GM12875 (cell line): ENCODE data around the gene POU6F2.

ENCODE experiments used
- H3K4me3 ChIP-seq: one replicate; pipeline ENCODE4 v1.5.1; 2011; ENCODE audit warnings: low read depth, low read length, control low read depth
- TF ChIP-seq, protein P1 (sequence below): IDR thresholded peaks from 2 replicates; pipeline ENCODE4 v1.5.1; 2011; ENCODE audit warnings: low read depth, mild to moderate bottlenecking, control low read depth, inconsistent platforms, low read length, moderate library complexity, borderline replicate concordance; ENCODE audit not compliant: insufficient read depth

POU6F2 gene

DNA sequence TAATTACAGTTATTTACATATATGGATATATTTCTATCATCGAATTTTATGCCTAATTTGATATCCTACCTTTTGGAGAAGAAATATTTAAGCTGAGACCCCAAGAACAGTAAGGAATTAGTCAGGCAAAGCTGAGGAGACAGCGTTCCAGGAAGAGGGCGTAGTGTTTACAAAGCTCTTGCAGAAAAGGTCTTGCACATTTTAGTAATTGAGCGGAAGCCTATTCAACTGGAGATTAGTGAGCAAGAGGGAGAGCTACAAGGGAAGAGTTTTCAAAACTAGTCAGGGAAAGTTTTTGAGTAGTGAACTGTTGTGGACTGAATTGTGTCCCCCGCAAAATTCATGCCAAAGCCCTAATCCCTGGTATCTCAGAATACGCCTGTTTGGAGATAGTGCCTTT, 26.5 kb upstream of the POU6F2 start:
- TF ChIP-seq, protein P1, sequence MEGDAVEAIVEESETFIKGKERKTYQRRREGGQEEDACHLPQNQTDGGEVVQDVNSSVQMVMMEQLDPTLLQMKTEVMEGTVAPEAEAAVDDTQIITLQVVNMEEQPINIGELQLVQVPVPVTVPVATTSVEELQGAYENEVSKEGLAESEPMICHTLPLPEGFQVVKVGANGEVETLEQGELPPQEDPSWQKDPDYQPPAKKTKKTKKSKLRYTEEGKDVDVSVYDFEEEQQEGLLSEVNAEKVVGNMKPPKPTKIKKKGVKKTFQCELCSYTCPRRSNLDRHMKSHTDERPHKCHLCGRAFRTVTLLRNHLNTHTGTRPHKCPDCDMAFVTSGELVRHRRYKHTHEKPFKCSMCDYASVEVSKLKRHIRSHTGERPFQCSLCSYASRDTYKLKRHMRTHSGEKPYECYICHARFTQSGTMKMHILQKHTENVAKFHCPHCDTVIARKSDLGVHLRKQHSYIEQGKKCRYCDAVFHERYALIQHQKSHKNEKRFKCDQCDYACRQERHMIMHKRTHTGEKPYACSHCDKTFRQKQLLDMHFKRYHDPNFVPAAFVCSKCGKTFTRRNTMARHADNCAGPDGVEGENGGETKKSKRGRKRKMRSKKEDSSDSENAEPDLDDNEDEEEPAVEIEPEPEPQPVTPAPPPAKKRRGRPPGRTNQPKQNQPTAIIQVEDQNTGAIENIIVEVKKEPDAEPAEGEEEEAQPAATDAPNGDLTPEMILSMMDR, result no peak
- H3K4me3 ChIP-seq, result no peak overlapping the region

GRCh38 chr7:38953227-38953626, 24.5 kb upstream of the POU6F2 start:
- TF ChIP-seq, protein P1, result no peak
- H3K4me3 ChIP-seq, result no peak overlapping the region

DNA sequence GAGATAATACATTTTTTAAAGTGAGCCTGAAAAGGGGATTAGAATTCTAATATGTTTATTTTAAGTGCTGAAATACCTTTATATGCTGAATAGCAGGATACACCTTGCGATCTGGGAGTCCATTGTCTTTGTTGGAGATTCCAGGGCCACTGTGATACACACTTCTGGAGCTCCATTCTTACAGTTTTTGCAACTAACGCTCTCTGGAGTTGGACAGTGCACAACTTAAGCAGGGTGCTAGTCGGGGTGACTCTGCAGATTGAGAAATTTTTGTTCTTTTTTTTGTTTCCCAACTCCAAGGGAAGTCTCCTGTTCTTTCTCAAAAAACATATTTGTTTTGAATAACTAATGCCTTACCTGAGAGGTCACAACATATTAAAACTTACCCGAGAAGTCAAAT, 23.7 kb upstream of the POU6F2 start:
- TF ChIP-seq, protein P1, result no peak
- H3K4me3 ChIP-seq, result no peak overlapping the region

DNA sequence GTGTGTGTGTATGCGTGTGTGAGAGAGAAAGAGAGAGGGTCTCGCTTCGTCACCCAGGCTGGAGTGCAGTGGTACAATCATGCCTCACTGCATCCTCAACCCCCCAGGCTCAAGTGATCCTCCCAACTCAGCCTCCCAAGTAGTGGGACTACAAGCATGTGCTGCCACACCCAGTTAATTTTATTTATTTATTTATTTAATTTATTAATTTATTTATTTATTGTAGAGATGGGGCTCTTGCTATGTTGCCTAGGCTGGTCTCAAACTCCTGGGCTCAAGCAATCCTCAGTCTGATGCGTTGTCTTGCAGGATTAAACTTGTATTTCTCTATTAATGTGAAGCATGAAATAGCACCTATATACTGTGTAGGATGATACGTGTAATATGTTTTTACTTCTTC, 21.8 kb upstream of the POU6F2 start:
- TF ChIP-seq, protein P1, result no peak
- H3K4me3 ChIP-seq, result no peak overlapping the region

DNA sequence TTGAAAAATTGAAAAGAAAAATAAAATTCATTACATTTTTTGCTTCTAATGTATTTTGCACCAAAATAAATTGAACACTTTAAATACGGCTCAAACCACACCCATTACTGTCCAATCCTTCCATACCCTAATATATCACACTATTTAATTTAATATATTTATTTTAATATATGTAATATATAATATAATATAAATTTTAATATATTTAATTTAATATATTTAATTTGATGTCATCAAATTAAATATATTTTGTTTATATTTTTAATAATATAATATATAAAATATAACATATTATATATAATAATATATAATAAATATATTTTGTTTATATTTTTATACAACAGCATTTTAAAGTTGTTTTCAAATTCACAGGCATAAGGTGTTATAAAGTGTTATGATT, 15.7 kb upstream of the POU6F2 start:
- no peak overlapping the region for H3K4me3 ChIP-seq
- TF ChIP-seq, protein P1, result no peak

DNA sequence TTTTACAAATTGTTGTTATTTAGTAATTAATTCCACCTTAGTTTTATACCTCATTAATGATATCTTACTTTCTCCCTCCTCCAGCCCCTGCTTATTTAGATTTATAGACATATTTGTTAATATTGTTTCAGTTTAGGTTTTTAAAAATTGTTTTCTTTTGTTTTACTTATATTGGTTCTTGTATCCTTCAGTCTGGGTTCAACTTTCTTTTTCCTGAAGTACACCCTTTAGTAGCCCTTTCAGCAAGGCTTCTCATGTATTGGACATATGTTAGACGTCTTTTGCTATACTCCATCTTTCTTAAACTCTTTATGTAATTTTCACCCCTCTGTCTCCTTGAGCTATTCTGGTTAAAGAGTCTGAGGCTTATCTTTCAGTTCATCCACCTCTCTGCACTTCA, 12.8 kb upstream of the POU6F2 start:
- TF ChIP-seq, protein P1, result no peak
- no peak overlapping the region for H3K4me3 ChIP-seq

DNA sequence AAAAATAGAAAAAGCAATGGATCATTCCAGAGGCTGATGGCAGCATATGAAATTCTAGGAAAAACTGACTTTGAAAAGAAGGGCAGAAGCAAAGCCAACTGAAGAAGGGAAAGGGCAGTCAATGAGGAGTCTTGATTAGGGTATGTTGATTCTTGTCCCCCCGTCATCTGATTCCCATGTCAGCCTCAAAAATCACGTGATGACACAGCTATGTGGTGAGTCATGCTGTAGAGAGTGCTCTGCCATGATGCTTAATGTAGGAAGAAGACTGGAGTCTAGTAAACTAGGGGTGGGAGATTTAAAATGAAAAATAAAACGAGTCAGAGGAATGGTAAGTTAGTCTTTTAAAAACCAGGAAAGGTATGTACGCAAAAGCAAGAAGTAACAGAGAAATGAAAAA, 3.9 kb upstream of the POU6F2 start:
- TF ChIP-seq, protein P1, result no peak
- no peak overlapping the region for H3K4me3 ChIP-seq
